ENCODE results near the gene CDH4. TPM values are rescaled to one million over a fixed set of nuclear protein-coding genes. Genes with fewer than 3 reads are reported as not detected.

CDH4 gene
- total and polyA plus RNA-seq, 2 donors (not counting 1 experiment from before 2014, with no cell fraction given), result not detected

DNA sequence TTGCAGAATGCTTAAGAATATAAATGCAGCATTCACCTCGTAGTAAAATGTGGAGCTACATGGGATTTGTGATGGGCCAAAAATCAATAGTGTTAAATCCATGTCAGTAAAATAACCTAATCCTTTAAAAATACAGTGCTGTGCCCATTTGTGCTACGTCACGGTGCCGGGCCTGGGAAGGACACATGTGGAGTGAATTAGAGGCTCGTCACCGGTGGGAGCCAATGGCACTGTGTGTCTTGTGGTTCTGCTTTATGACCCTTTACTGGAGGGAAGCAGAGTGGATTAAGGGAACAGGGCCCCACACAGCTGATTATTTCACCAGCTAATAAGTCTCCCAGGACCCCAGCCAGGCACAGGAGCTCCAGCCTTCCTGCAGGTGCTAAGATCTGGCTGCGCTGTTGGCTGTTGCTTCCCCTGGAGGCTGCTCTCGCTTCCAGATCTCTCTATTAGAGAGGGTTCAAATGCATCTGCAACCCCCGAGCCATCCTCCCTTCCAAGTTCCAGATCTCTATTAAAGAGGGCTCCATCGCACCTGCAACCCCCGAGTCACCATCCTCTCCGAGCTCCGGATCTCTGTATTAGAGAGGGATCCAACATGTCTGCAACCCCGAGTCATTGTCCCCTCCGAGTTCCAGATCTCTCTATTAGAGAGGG lies 405.8 kb downstream of the CDH4 start:
- Histone ChIP-seq H4K20me1 (ENCODE audit: control insufficient read depth, insufficient read depth, low read length, poor library complexity, severe bottlenecking) (no peaks in the 10 kb centered on the region), H3K4me2 (replicated peaks; ENCODE audit: low read depth, low read length, poor library complexity, severe bottlenecking) (no peak overlapping the region), H3K27ac (ENCODE audit: low read length in 2 of 2) (no peak overlapping the region), H3K9ac (ENCODE audit: low read length) (no peak overlapping the region), H3K27me3 (replicated peaks in 1 of 4; ENCODE audit: control extremely low read depth in 1 of 4, control insufficient read depth in 3 of 4, insufficient read depth in 4 of 4, low read length in 3 of 4) (no peaks in the 10 kb centered on the region), H2AFZ (ENCODE audit: insufficient read depth, low read depth, low read length, poor library complexity, severe bottlenecking) (no peak overlapping the region), H3K4me3 (ENCODE audit: control extremely low read depth in 1 of 5, extremely low read depth in 1 of 5, insufficient read depth in 1 of 5, low read depth in 2 of 5, low read length in 4 of 5) (no peak overlapping the region), H3K79me2 (ENCODE audit: control insufficient read depth, insufficient read depth, low read length) (no peaks in the 10 kb centered on the region), H3K36me3 (replicated peaks in 1 of 2; ENCODE audit: control extremely low read depth in 1 of 2, control insufficient read depth in 1 of 2, extremely low read depth in 1 of 2, insufficient read depth in 2 of 2, low read length in 1 of 2) (no peaks in the 10 kb centered on the region), H3K4me1 (ENCODE audit: control insufficient read depth in 2 of 2, insufficient read depth in 2 of 2, low read length in 2 of 2) (no peaks in the 10 kb centered on the region), H3K9me3 (ENCODE audit: control extremely low read depth in 1 of 3, control insufficient read depth in 2 of 3, insufficient read depth in 1 of 3, low read length in 2 of 3) (peaks cover 0 to 22% (median 0%) of the 10 kb centered on the region in 3 donors)
- H3K27ac Mint-ChIP-seq, result no peak overlapping the region
- no peak for DNase-seq
- H3K9me3 Mint-ChIP-seq (ENCODE audit: insufficient read depth), result no peaks in the 10 kb centered on the region
- no peaks in the 10 kb centered on the region for H3K4me1 Mint-ChIP-seq
- H3K27me3 Mint-ChIP-seq, result no peaks in the 10 kb centered on the region
- intact Hi-C loops (cut with micrococcal nuclease), result no loop called here
- WGBS (ENCODE audit: insufficient coverage), result 94% methylated on average over 13 of the region's 15 CpGs
- no peak for TF ChIP-seq CTCF (IDR thresholded peaks at IDR 0.05)
- TF ChIP-seq EZH2 (IDR thresholded peaks at IDR 0.05; ENCODE audit: borderline replicate concordance, insufficient read depth, low read depth, low read length, poor library complexity, severe bottlenecking), result no peak
- no peak overlapping the region for H3K4me3 Mint-ChIP-seq
- POLR2A ChIA-PET, result no interaction called here
- CTCF ChIA-PET, result no interaction called here
- no peak for ATAC-seq (ENCODE audit: low read depth)

- Histone ChIP-seq H3K27ac (ENCODE audit: low read length in 2 of 2) (no peak overlapping the region), H3K27me3 (replicated peaks in 1 of 4; ENCODE audit: control extremely low read depth in 1 of 4, control insufficient read depth in 3 of 4, insufficient read depth in 4 of 4, low read length in 3 of 4) (no peaks in the 10 kb centered on the region), H3K79me2 (ENCODE audit: control insufficient read depth, insufficient read depth, low read length) (no peaks in the 10 kb centered on the region), H3K9me3 (ENCODE audit: control extremely low read depth in 1 of 3, control insufficient read depth in 2 of 3, insufficient read depth in 1 of 3, low read length in 2 of 3) (peaks cover 0 to 28% (median 0%) of the 10 kb centered on the region in 3 donors), H4K20me1 (ENCODE audit: control insufficient read depth, insufficient read depth, low read length, poor library complexity, severe bottlenecking) (no peaks in the 10 kb centered on the region), H3K4me1 (ENCODE audit: control insufficient read depth in 2 of 2, insufficient read depth in 2 of 2, low read length in 2 of 2) (no peaks in the 10 kb centered on the region), H3K9ac (ENCODE audit: low read length) (no peak overlapping the region), H2AFZ (ENCODE audit: insufficient read depth, low read depth, low read length, poor library complexity, severe bottlenecking) (no peak overlapping the region), H3K4me2 (replicated peaks; ENCODE audit: low read depth, low read length, poor library complexity, severe bottlenecking) (no peak overlapping the region), H3K36me3 (replicated peaks in 1 of 2; ENCODE audit: control extremely low read depth in 1 of 2, control insufficient read depth in 1 of 2, extremely low read depth in 1 of 2, insufficient read depth in 2 of 2, low read length in 1 of 2) (no peaks in the 10 kb centered on the region), H3K4me3 (ENCODE audit: control extremely low read depth in 1 of 5, extremely low read depth in 1 of 5, insufficient read depth in 1 of 5, low read depth in 2 of 5, low read length in 4 of 5) (no peak overlapping the region)
- no peak for DNase-seq
- whole genome bisulfite sequencing (ENCODE audit: insufficient coverage), result 88% methylated on average over 4 of the region's 6 CpGs
- POLR2A ChIA-PET, result no interaction called here
- intact Hi-C loops (cut with micrococcal nuclease), result no loop called here
- Mint-ChIP-seq H3K4me1 (no peaks in the 10 kb centered on the region), H3K27me3 (no peaks in the 10 kb centered on the region), H3K9me3 (ENCODE audit: insufficient read depth) (no peaks in the 10 kb centered on the region), H3K27ac (no peak overlapping the region), H3K4me3 (no peak overlapping the region)
- no peak for ATAC-seq (ENCODE audit: low read depth)
- CTCF ChIA-PET, result no interaction called here
- TF ChIP-seq EZH2 (IDR thresholded peaks at IDR 0.05; ENCODE audit: borderline replicate concordance, insufficient read depth, low read depth, low read length, poor library complexity, severe bottlenecking) (no peak), CTCF (IDR thresholded peaks at IDR 0.05) (no peak)
Measured at GRCh38 chr20:61658563-61658962, 406.5 kb downstream of the CDH4 start.

Measured in B cell (primary cell).